HFFc6 (cell line): ENCODE measurements around the gene PDE4B. TPM values are rescaled to one million over a fixed set of nuclear protein-coding genes. Genes with fewer than 3 reads are reported as not detected.

ENCODE experiments used
- DNase-seq: peaks from one replicate; pipeline ENCODE4 v3.0.0-alpha.2; 2018
- H3K27ac Mint-ChIP-seq: 2 replicates; pipeline ENCODE4 v1.8.0; 2020; ENCODE audit warnings: mild to moderate bottlenecking, mixed read lengths
- H3K27me3 Mint-ChIP-seq: 2 replicates; pipeline ENCODE4 v1.8.0; 2021; ENCODE audit warnings: mild to moderate bottlenecking, moderate library complexity, mixed read lengths; ENCODE audit not compliant: insufficient read depth
- H3K36me3 Mint-ChIP-seq: 2 replicates; pipeline ENCODE4 v1.8.0; 2021; ENCODE audit warnings: low read depth, mixed read lengths
- H3K4me1 Mint-ChIP-seq: 2 replicates; pipeline ENCODE4 v1.8.0; 2020; ENCODE audit warnings: low read depth, mixed read lengths
- H3K4me3 Mint-ChIP-seq: 2 replicates; pipeline ENCODE4 v1.8.0; 2020; ENCODE audit warnings: mild to moderate bottlenecking, moderate library complexity, mixed read lengths
- H3K9me3 Mint-ChIP-seq: 2 replicates; pipeline ENCODE4 v1.8.0; 2020; ENCODE audit warnings: mild to moderate bottlenecking, mixed read lengths
- total RNA-seq, 6 experiments: library from RNA; stranded (reverse); fragmentation: NEBNext Ultra II Directional; extraction: Animal tissue kit (Norgen Biotek cat#: 25700); gene quantifications; 2 replicates in 1 of 6; 3 replicates in 5 of 6; pipeline ENCODE4 v1.2.3, GENCODE V29; 2021
- TF ChIP-seq, protein P1 (sequence below): fragments of 200-600 bp; sonication (generic); IDR thresholded peaks from 2 replicates; pipeline ENCODE4 v1.5.0; 2021; ENCODE audit warnings: antibody characterized with exemption, mild to moderate bottlenecking

The PDE4B gene
- total RNA-seq, 6 experiments from 2014 or later: 34.9 to 57.6 (median 42.8) TPM

DNA sequence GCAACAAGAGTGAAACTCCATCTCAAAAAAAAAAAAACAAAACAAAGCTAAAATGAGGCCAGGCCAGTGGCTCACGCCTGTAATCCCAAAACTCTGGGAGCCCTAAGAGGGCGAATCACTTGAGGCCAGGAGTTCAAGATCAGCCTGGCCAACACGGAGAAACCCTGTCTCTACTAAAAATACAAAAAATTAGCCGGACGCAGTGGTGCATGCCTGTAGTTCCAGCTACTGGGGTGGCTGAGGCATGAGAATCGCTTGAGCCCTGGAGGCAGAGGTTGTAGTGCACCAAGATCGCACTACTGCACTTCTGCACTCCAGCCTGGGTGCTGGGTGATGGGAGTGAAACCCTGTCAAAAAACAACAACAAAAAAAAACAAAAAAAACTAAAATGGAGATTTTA is 550.0 kb downstream of the PDE4B start:
- H3K36me3 Mint-ChIP-seq: peaks cover 54% of the 10 kb centered on the region
- H3K4me1 Mint-ChIP-seq: peaks cover 90% of the 10 kb centered on the region

DNA sequence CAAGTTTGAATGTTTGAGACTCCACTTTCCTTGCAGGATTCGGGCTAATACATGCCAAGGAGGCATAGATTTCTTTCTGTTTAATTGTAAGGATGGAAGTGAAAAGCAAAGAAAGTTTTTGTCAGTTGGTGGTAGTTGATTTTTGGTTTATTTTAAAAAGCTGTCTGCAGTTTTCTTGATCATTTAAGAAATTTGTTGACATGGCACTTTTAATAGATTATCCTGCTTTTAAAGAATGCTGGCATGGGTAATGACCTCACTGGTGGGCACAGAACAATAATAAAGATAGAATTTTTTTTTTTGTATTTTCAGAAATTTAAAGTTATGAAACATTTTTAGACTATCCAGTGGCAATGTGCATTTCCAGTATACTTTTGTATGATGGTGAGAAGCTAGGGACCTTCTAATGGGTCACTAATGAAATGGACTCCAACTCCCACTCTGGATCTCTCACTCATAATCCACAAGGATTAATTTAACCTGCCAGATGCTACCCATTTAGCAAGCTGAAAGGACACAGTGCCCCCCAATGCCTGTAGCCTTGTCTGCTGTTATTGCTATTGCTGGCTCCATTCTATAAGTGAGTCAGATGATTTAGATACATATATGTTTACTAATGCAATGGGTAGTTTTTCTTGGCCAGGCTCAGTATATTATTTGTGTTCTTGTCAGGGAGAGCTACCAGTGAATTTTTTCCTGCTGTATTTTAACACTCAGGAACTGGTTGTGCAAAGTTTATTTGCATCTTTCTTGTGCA is 551.1 kb downstream of the PDE4B start:
- H3K27ac Mint-ChIP-seq: peak overlapping the region; percentile 79
- no peak for DNase-seq
- TF ChIP-seq, protein P1, sequence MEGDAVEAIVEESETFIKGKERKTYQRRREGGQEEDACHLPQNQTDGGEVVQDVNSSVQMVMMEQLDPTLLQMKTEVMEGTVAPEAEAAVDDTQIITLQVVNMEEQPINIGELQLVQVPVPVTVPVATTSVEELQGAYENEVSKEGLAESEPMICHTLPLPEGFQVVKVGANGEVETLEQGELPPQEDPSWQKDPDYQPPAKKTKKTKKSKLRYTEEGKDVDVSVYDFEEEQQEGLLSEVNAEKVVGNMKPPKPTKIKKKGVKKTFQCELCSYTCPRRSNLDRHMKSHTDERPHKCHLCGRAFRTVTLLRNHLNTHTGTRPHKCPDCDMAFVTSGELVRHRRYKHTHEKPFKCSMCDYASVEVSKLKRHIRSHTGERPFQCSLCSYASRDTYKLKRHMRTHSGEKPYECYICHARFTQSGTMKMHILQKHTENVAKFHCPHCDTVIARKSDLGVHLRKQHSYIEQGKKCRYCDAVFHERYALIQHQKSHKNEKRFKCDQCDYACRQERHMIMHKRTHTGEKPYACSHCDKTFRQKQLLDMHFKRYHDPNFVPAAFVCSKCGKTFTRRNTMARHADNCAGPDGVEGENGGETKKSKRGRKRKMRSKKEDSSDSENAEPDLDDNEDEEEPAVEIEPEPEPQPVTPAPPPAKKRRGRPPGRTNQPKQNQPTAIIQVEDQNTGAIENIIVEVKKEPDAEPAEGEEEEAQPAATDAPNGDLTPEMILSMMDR: no peak; the same call in 1 of the 2 replicates
- peaks cover 92% of the 10 kb centered on the region for H3K4me1 Mint-ChIP-seq
- peaks cover 54% of the 10 kb centered on the region for H3K36me3 Mint-ChIP-seq
- peak overlapping the region; percentile 70 for H3K4me3 Mint-ChIP-seq
- no peaks in the 10 kb centered on the region; the same call in 1 of the 2 replicates for H3K27me3 Mint-ChIP-seq
- H3K9me3 Mint-ChIP-seq: no peaks in the 10 kb centered on the region

More for the DNA sequence above, 550.0 kb downstream of the PDE4B start:
- H3K27me3 Mint-ChIP-seq: no peaks in the 10 kb centered on the region; the same call in 1 of the 2 replicates
- peak overlapping the region; percentile 70 for H3K4me3 Mint-ChIP-seq
- TF ChIP-seq, protein P1: no peak
- peak overlapping the region; percentile 79 for H3K27ac Mint-ChIP-seq
- no peak for DNase-seq
- H3K9me3 Mint-ChIP-seq: no peaks in the 10 kb centered on the region

DNA sequence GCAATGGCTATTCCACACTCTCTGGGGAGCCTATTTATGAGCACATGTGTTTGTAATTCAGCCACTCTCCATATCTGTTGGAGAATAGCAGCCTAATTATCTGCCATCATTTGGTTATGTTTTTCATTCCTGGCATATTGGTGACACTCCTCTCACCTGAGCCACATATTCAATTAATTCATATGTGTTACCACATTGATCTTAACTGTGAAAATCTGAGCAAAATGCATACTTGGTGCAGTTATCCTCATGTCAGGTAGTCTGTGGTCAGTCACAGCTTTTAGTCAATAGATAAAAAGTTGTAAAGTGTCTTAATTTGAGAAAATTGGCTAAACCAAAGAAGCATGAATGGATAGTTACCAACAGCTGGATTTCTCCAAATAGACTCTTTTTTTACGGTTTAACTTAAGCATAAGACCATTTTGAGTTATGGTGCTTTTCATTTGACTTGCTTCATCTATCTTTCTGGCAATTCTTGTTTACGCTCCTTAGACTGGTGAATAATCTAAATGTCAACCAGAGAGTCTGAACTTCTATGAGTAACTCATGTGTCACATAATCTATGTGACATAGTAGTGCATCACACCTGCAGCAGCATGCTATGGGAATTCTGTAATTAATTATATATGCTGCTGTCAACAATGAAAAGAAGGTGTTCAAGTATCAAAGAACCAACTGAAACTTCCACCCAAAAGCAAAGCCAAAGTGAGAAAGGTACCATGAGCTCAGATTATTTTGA is 553.5 kb downstream of the PDE4B start:
- peaks cover 54% of the 10 kb centered on the region for H3K36me3 Mint-ChIP-seq

DNA sequence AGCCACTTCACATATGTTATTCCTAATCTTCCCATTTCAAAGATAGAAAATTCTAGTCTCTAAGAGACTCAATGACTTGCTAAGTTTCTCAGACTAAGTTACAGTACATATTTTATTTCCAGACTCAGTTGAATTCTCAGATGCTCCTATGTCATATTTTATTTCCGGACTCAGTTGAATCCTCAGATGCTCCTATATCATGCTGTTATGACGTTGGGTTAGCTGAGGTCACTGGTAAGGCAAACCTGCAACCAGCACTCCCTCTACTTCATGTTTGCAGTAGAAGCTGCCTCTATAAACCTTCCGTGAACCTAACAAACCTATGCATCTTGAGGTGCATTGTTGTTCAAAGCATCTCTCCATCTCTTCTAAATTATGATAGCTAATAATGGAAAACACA is 554.2 kb downstream of the PDE4B start:
- Mint-ChIP-seq H3K27ac (peak overlapping the region; percentile 52), H3K9me3 (no peaks in the 10 kb centered on the region), H3K4me1 (peaks cover 95% of the 10 kb centered on the region), H3K4me3 (peak overlapping the region; percentile 15; the same call in 1 of the 2 replicates), H3K36me3 (peaks cover 54% of the 10 kb centered on the region), H3K27me3 (peaks cover 2% of the 10 kb centered on the region)
- TF ChIP-seq, protein P1: no peak
- no peak for DNase-seq

More for the DNA sequence above, 553.5 kb downstream of the PDE4B start:
- TF ChIP-seq, protein P1: no peak
- Mint-ChIP-seq H3K4me3 (peak overlapping the region; percentile 34; the same call in 1 of the 2 replicates), H3K27ac (peak overlapping the region; percentile 60), H3K4me1 (peaks cover 95% of the 10 kb centered on the region), H3K27me3 (no peaks in the 10 kb centered on the region; the same call in 1 of the 2 replicates), H3K9me3 (no peaks in the 10 kb centered on the region)
- no peak for DNase-seq

DNA sequence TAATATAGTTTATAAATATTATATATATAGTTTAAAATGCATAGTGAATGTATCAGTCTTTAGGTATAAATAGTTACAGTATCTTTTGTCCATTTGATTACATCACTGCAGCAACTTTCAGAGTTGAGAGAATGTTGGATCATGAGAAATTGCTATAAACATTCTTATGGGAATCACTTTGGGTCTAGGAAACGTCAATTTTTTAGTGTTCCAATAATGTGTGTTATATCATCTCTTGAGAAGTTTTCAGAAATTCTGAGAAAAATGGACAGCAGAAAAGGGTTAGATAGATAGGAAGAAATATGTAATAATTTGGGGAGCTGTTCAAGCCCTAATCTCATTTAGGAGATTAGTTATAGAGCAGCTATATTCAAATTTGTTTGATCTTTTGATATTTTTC is 556.1 kb downstream of the PDE4B start:
- TF ChIP-seq, protein P1: no peak
- Mint-ChIP-seq H3K36me3 (peaks cover 60% of the 10 kb centered on the region), H3K27me3 (peaks cover 10% of the 10 kb centered on the region), H3K4me1 (peaks cover 100% of the 10 kb centered on the region), H3K27ac (peak overlapping the region; percentile 88), H3K4me3 (peak overlapping the region; percentile 83), H3K9me3 (no peaks in the 10 kb centered on the region)
- DNase-seq: no peak
